ENCODE results near the gene TADA2B. TPM values are rescaled to one million over a fixed set of nuclear protein-coding genes. Genes with fewer than 3 reads are reported as not detected.
"Not testable (repeated sequence)": the region's sequence is repeated elsewhere in the genome, so short reads cannot be mapped to it uniquely, and the experiment has no call there.

The TADA2B gene
- total and polyA plus RNA-seq, 7 experiments from 2014 or later, result 4.0 to 49.0 (median 30.5) TPM

DNA sequence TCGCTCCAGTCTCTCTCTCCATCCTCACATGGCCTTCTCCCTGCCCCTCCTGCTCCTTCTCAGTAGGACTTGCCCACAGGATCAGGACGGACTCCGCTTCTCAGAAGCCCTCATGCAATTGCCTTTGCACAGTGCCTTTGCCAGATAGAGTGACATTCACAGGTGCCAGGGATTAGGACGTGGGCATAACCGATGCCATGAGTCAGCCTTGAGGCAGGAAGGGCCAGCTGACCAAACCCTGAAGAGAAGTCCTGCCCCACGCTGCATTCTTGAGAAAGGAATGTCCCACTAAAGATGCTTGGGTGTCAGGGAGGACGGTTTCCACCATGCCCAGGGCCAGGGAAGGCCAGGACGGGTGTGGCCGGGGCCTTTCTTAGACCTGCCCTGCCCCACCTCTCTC is 31.3 kb downstream of the TADA2B start:
- peaks cover 5% of the 10 kb centered on the region in 2 donors for H3K4me1 ChIP-seq (ENCODE audit: control insufficient read depth in 2 of 2, insufficient read depth in 2 of 2, low read length in 2 of 2)
- ChIA-PET POLR2A (no interaction called here), CTCF (interaction anchor here (0.6 kb wide), 1 partner anchor 567 kb away, joined by 3 read pairs; no protein-coding TSS in a partner anchor)
- H3K4me3 ChIP-seq (ENCODE audit: low read length), result no peak overlapping the region
- H3K9me3 Mint-ChIP-seq, result no peaks in the 10 kb centered on the region
- DNase-seq, result no peak
- H3K27me3 ChIP-seq (ENCODE audit: control insufficient read depth in 2 of 2, insufficient read depth in 2 of 2, low read length in 2 of 2), result no peaks in the 10 kb centered on the region
- intact Hi-C loops (cut with micrococcal nuclease), result no loop called here
- no peak for ATAC-seq
- H3K9me3 ChIP-seq (ENCODE audit: control insufficient read depth in 2 of 3, low read length in 3 of 3), result no peaks in the 10 kb centered on the region
- peaks cover 0 to 20% (median 4%) of the 10 kb centered on the region in 5 donors for H3K27me3 Mint-ChIP-seq
- no peaks in the 10 kb centered on the region for H3K36me3 Mint-ChIP-seq
- no peak overlapping the region for H3K27ac Mint-ChIP-seq
- H3K27ac ChIP-seq (ENCODE audit: low read depth, low read length), result no peak overlapping the region
- no peak overlapping the region for H3K4me3 Mint-ChIP-seq
- no peaks in the 10 kb centered on the region for H3K36me3 ChIP-seq (ENCODE audit: control insufficient read depth in 2 of 3, insufficient read depth in 3 of 3, low read length in 3 of 3)
- H3K4me1 Mint-ChIP-seq, result peaks cover 8 to 11% (median 10%) of the 10 kb centered on the region in 7 donors

DNA sequence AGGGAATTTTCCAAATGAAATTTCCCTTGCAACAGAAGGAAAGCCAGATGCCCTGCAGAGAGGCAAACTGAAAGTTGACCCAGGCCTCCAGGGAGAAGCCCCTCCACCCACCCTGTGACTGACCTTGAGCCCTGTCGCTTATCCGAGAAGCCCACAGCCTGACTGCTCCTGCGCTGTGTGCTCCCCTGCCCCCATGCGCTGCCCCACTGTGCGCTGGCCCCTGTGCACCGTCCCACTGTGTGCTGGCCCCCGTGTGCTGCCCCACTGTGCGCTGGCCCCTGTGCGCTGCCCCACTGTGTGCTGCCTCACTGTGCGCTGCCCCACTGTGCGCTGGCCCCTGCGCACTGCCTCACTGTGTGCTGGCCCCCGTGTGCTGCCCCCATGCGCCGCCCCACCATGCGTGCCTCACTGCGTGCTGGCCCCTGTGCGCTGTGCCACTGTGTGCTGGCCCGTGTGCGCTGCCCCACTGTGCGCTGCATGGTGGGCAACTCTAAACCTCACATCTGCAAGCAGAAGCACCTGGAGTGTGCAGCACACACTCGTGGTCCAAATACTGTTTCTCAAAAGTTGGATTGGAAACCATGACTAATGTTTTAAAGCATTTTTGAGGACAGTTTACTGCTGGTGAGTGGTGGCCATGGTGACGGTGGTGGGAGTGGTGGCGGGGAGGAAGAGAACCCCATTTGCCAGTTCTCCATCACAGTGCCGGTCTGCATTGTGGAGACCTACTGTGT is 33.0 kb downstream of the TADA2B start:
- ATAC-seq (no peak), DNase-seq (no peak)
- no peak overlapping the region for H3K27ac Mint-ChIP-seq
- no peaks in the 10 kb centered on the region for H3K36me3 Mint-ChIP-seq
- peaks cover 0 to 12% (median 0%) of the 10 kb centered on the region in 11 donors for H3K9me3 Mint-ChIP-seq
- Histone ChIP-seq H3K36me3 (ENCODE audit: control insufficient read depth in 2 of 3, insufficient read depth in 3 of 3, low read length in 3 of 3) (no peaks in the 10 kb centered on the region), H3K27ac (ENCODE audit: low read depth, low read length) (no peak overlapping the region), H3K4me1 (ENCODE audit: control insufficient read depth in 2 of 2, insufficient read depth in 2 of 2, low read length in 2 of 2) (no peaks in the 10 kb centered on the region), H3K9me3 (ENCODE audit: control insufficient read depth in 2 of 3, low read length in 3 of 3) (no peaks in the 10 kb centered on the region), H3K27me3 (ENCODE audit: control insufficient read depth in 2 of 2, insufficient read depth in 2 of 2, low read length in 2 of 2) (no peaks in the 10 kb centered on the region), H3K4me3 (ENCODE audit: low read length) (no peak overlapping the region)
- H3K27me3 Mint-ChIP-seq, result peaks cover 0 to 31% (median 4%) of the 10 kb centered on the region in 5 donors
- ChIA-PET CTCF (no interaction called here), POLR2A (no interaction called here)
- H3K4me3 Mint-ChIP-seq, result no peak overlapping the region
- H3K4me1 Mint-ChIP-seq, result peaks cover 0 to 3% (median 0%) of the 10 kb centered on the region in 7 donors
- intact Hi-C loops (cut with micrococcal nuclease), result no loop called here

- no peaks in the 10 kb centered on the region for H3K9me3 ChIP-seq (ENCODE audit: control insufficient read depth in 2 of 3, low read length in 3 of 3)
- H3K27ac ChIP-seq (ENCODE audit: low read depth, low read length), result no peak overlapping the region
- CTCF ChIA-PET, result no interaction called here
- H3K27me3 Mint-ChIP-seq, result peaks cover 0 to 32% (median 7%) of the 10 kb centered on the region in 5 donors
- DNase-seq (no peak), ATAC-seq (no peak)
- H3K36me3 ChIP-seq (ENCODE audit: control insufficient read depth in 2 of 3, insufficient read depth in 3 of 3, low read length in 3 of 3), result no peaks in the 10 kb centered on the region
- no peak overlapping the region for H3K4me3 ChIP-seq (ENCODE audit: low read length)
- H3K4me3 Mint-ChIP-seq, result no peak overlapping the region
- peaks cover 0 to 3% (median 0%) of the 10 kb centered on the region in 7 donors for H3K4me1 Mint-ChIP-seq
- no peaks in the 10 kb centered on the region for H3K36me3 Mint-ChIP-seq
- POLR2A ChIA-PET, result no interaction called here
- intact Hi-C loops (cut with micrococcal nuclease), result no loop called here
- H3K27ac Mint-ChIP-seq, result no peak overlapping the region
- H3K4me1 ChIP-seq (ENCODE audit: control insufficient read depth in 2 of 2, insufficient read depth in 2 of 2, low read length in 2 of 2), result no peaks in the 10 kb centered on the region
- H3K27me3 ChIP-seq (ENCODE audit: control insufficient read depth in 2 of 2, insufficient read depth in 2 of 2, low read length in 2 of 2), result no peaks in the 10 kb centered on the region
- peaks cover 0 to 15% (median 0%) of the 10 kb centered on the region in 11 donors for H3K9me3 Mint-ChIP-seq
These were observed 33.5 kb downstream of the TADA2B start for GRCh38 chr4:7076696-7077082.

DNA sequence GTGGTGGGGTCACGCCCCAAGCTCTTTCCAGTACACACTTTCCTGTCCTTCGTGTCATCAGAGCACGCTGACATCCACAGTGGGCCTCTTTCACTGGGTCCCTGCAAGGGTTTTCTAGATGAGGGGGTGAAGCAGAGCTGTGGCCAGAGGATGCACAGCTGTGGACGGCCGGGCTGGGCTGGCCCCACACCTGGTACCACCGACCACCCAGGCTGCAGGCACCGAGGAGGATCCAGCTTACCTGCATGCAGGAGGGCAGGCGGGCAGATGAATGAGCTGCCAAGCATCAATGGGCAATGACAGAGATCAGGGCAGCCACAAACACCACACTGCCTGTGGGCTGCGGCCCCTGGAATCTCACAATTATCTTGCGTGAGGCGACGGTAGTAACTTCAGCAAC is 34.2 kb downstream of the TADA2B start:
- no peak for DNase-seq
- POLR2A ChIA-PET, result no interaction called here
- Mint-ChIP-seq H3K36me3 (no peaks in the 10 kb centered on the region), H3K9me3 (peaks cover 0 to 15% (median 0%) of the 10 kb centered on the region in 11 donors), H3K27me3 (peaks cover 0 to 33% (median 7%) of the 10 kb centered on the region in 5 donors), H3K4me3 (no peak overlapping the region), H3K27ac (no peak overlapping the region), H3K4me1 (peaks cover 0 to 3% (median 0%) of the 10 kb centered on the region in 7 donors)
- CTCF ChIA-PET, result no interaction called here
- Histone ChIP-seq H3K4me1 (ENCODE audit: control insufficient read depth in 2 of 2, insufficient read depth in 2 of 2, low read length in 2 of 2) (no peaks in the 10 kb centered on the region), H3K27ac (ENCODE audit: low read depth, low read length) (no peak overlapping the region), H3K4me3 (ENCODE audit: low read length) (no peak overlapping the region), H3K27me3 (ENCODE audit: control insufficient read depth in 2 of 2, insufficient read depth in 2 of 2, low read length in 2 of 2) (no peaks in the 10 kb centered on the region), H3K9me3 (ENCODE audit: control insufficient read depth in 2 of 3, low read length in 3 of 3) (no peaks in the 10 kb centered on the region), H3K36me3 (ENCODE audit: control insufficient read depth in 2 of 3, insufficient read depth in 3 of 3, low read length in 3 of 3) (no peaks in the 10 kb centered on the region)
- ATAC-seq, result no peak
- intact Hi-C loops (cut with micrococcal nuclease), result no loop called here

GRCh38 chr4:7078025-7078424 is 34.9 kb downstream of the TADA2B start:
- intact Hi-C loops (cut with micrococcal nuclease), result no loop called here
- Histone ChIP-seq H3K27me3 (ENCODE audit: control insufficient read depth in 2 of 2, insufficient read depth in 2 of 2, low read length in 2 of 2) (no peaks in the 10 kb centered on the region), H3K4me1 (ENCODE audit: control insufficient read depth in 2 of 2, insufficient read depth in 2 of 2, low read length in 2 of 2) (no peaks in the 10 kb centered on the region), H3K9me3 (ENCODE audit: control insufficient read depth in 2 of 3, low read length in 3 of 3) (no peaks in the 10 kb centered on the region), H3K27ac (ENCODE audit: low read depth, low read length) (no peak overlapping the region), H3K4me3 (ENCODE audit: low read length) (no peak overlapping the region), H3K36me3 (ENCODE audit: control insufficient read depth in 2 of 3, insufficient read depth in 3 of 3, low read length in 3 of 3) (no peaks in the 10 kb centered on the region)
- ChIA-PET CTCF (interaction anchor here (0.6 kb wide), 1 partner anchor 65 kb away, joined by 3 read pairs; no protein-coding TSS in a partner anchor), POLR2A (no interaction called here)
- peaks cover 5 to 35% (median 11%) of the 10 kb centered on the region in 5 donors for H3K27me3 Mint-ChIP-seq
- ATAC-seq, result no peak
- H3K9me3 Mint-ChIP-seq, result peaks cover 0 to 15% (median 0%) of the 10 kb centered on the region in 11 donors
- no peak for DNase-seq
- H3K4me1 Mint-ChIP-seq, result peaks cover 0 to 3% (median 0%) of the 10 kb centered on the region in 7 donors
- no peak overlapping the region for H3K4me3 Mint-ChIP-seq
- no peak overlapping the region for H3K27ac Mint-ChIP-seq
- H3K36me3 Mint-ChIP-seq, result no peaks in the 10 kb centered on the region

DNA sequence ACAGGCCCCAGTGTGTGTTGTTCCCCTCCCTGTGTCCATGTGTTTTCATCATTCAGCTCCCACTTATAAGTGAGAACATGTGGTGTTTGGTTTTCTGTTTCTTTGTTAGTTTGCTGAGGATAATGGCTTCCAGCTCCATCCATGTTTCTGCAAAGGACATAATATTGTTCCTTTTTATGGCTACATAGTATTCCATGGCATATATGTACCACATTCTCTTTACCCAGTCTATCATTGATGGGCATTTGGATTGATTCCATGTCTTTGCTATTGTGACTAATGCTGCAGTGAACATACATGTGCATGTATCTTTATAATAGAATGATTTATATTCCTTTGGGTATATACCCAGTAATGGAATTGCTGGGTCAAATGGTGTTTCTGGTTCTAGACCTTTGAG is 36.3 kb downstream of the TADA2B start:
- POLR2A ChIA-PET; intact Hi-C loops (cut with micrococcal nuclease); H3K27me3 ChIP-seq (ENCODE audit: control insufficient read depth in 2 of 2, insufficient read depth in 2 of 2, low read length in 2 of 2); ATAC-seq; H3K27ac Mint-ChIP-seq; H3K4me1 Mint-ChIP-seq; H3K4me3 ChIP-seq (ENCODE audit: low read length); H3K36me3 ChIP-seq (ENCODE audit: control insufficient read depth in 2 of 3, insufficient read depth in 3 of 3, low read length in 3 of 3); H3K36me3 Mint-ChIP-seq; H3K9me3 ChIP-seq (ENCODE audit: control insufficient read depth in 2 of 3, low read length in 3 of 3); H3K4me3 Mint-ChIP-seq; DNase-seq; H3K4me1 ChIP-seq (ENCODE audit: control insufficient read depth in 2 of 2, insufficient read depth in 2 of 2, low read length in 2 of 2); H3K27ac ChIP-seq (ENCODE audit: low read depth, low read length): not testable (repeated sequence)
- Mint-ChIP-seq H3K9me3 (peaks cover 0 to 15% (median 0%) of the 10 kb centered on the region in 11 donors), H3K27me3 (peaks cover 13 to 46% (median 23%) of the 10 kb centered on the region in 5 donors)
- CTCF ChIA-PET, result interaction anchor here (1.1 to 1.5 kb wide), 3 partner anchors 8 to 206 kb away, joined by 3 read pairs; no protein-coding TSS in a partner anchor

GRCh38 chr4:7079909-7080308 is 36.7 kb downstream of the TADA2B start:
- H3K36me3 Mint-ChIP-seq; DNase-seq; H3K9me3 ChIP-seq (ENCODE audit: control insufficient read depth in 2 of 3, low read length in 3 of 3); H3K36me3 ChIP-seq (ENCODE audit: control insufficient read depth in 2 of 3, insufficient read depth in 3 of 3, low read length in 3 of 3); H3K4me1 Mint-ChIP-seq; ATAC-seq; H3K27me3 ChIP-seq (ENCODE audit: control insufficient read depth in 2 of 2, insufficient read depth in 2 of 2, low read length in 2 of 2); H3K4me1 ChIP-seq (ENCODE audit: control insufficient read depth in 2 of 2, insufficient read depth in 2 of 2, low read length in 2 of 2); H3K27ac Mint-ChIP-seq; POLR2A ChIA-PET; H3K4me3 ChIP-seq (ENCODE audit: low read length); H3K4me3 Mint-ChIP-seq; H3K27ac ChIP-seq (ENCODE audit: low read depth, low read length); intact Hi-C loops (cut with micrococcal nuclease): not testable (repeated sequence)
- Mint-ChIP-seq H3K27me3 (peaks cover 17 to 50% (median 27%) of the 10 kb centered on the region in 5 donors), H3K9me3 (peaks cover 0 to 15% (median 0%) of the 10 kb centered on the region in 11 donors)
- CTCF ChIA-PET, result interaction anchor here (1.1 to 1.5 kb wide), 3 partner anchors 8 to 206 kb away, joined by 3 read pairs; no protein-coding TSS in a partner anchor

Measured in naive thymus-derived CD4-positive, alpha-beta T cell (primary cell).